NCI-H2081 (cell line): ENCODE measurements around the gene SH3PXD2A.

ENCODE experiments used
- DNase-seq, 2 experiments: peaks; one replicate each; lab custom pipeline; 2025; lab: John Stamatoyannopoulos, UW

SH3PXD2A gene

GRCh38 chr10:103580430-103580829, 274.9 kb downstream of the SH3PXD2A start:
- DNase-seq, result no peak

- DNase-seq, result no peak
Measured at GRCh38 chr10:103580011-103580410, 275.4 kb downstream of the SH3PXD2A start.

GRCh38 chr10:103578782-103579382, 276.5 kb downstream of the SH3PXD2A start:
- DNase-seq, result peak in 1 of 2 experiments; percentile 45

- peak; percentile 19 to 72 for DNase-seq
Measured at GRCh38 chr10:103576862-103577261, 278.5 kb downstream of the SH3PXD2A start.

GRCh38 chr10:103576076-103576471, 279.3 kb downstream of the SH3PXD2A start:
- DNase-seq, result no peak

- peak in 1 of 2 experiments; percentile 39 for DNase-seq
Measured at GRCh38 chr10:103575416-103576075, 279.8 kb downstream of the SH3PXD2A start.

- DNase-seq, result no peak
Measured at GRCh38 chr10:103574097-103575061, 281.0 kb downstream of the SH3PXD2A start.

- no peak for DNase-seq
Measured at GRCh38 chr10:103573205-103573487, 282.2 kb downstream of the SH3PXD2A start.

- DNase-seq, result no peak
Measured at GRCh38 chr10:103572347-103573204, 282.8 kb downstream of the SH3PXD2A start.

GRCh38 chr10:103571656-103571975, 283.8 kb downstream of the SH3PXD2A start:
- no peak for DNase-seq

GRCh38 chr10:103570844-103571655, 284.3 kb downstream of the SH3PXD2A start:
- no peak for DNase-seq

GRCh38 chr10:103569896-103570295, 285.5 kb downstream of the SH3PXD2A start:
- no peak for DNase-seq

- DNase-seq, result no peak
Measured at GRCh38 chr10:103568505-103568904, 286.9 kb downstream of the SH3PXD2A start.

GRCh38 chr10:103566536-103566935, 288.8 kb downstream of the SH3PXD2A start:
- DNase-seq, result no peak

- no peak for DNase-seq
Measured at GRCh38 chr10:103564776-103565520, 290.4 kb downstream of the SH3PXD2A start.

- no peak for DNase-seq
Measured at GRCh38 chr10:103564116-103564501, 291.3 kb downstream of the SH3PXD2A start.

- DNase-seq, result no peak
Measured at GRCh38 chr10:103563231-103564115, 291.9 kb downstream of the SH3PXD2A start.

- no peak for DNase-seq
Measured at GRCh38 chr10:103562383-103562782, 293.0 kb downstream of the SH3PXD2A start.

GRCh38 chr10:103560886-103561285, 294.5 kb downstream of the SH3PXD2A start:
- peak; percentile 31 to 62 for DNase-seq
